Breast epithelium (tissue), 3 donors: ENCODE data around the gene TRIM31.

Source experiments
- POLR2A ChIP-seq: fragments of 450-650 bp; IDR thresholded peaks from one replicate; pipeline ENCODE4 v1.6.1; 2016; ENCODE audit warnings: antibody characterized with exemption, mild to moderate bottlenecking, moderate library complexity
- POLR2AphosphoS5 ChIP-seq, 3 donors: sonication (generic); formaldehyde crosslinking; IDR thresholded peaks; one replicate each; pipeline ENCODE4 v1.6.1; 2017; ENCODE audit warnings: antibody characterized with exemption in 3 of 3
- TF ChIP-seq, protein P1 (sequence below), 3 donors: fragments of 450-650 bp; IDR thresholded peaks; one replicate each; pipeline ENCODE4 v1.5.1; 2016 to 2017; ENCODE audit warnings: antibody characterized with exemption in 3 of 3, mild to moderate bottlenecking in 3 of 3, moderate library complexity in 3 of 3

DNA sequence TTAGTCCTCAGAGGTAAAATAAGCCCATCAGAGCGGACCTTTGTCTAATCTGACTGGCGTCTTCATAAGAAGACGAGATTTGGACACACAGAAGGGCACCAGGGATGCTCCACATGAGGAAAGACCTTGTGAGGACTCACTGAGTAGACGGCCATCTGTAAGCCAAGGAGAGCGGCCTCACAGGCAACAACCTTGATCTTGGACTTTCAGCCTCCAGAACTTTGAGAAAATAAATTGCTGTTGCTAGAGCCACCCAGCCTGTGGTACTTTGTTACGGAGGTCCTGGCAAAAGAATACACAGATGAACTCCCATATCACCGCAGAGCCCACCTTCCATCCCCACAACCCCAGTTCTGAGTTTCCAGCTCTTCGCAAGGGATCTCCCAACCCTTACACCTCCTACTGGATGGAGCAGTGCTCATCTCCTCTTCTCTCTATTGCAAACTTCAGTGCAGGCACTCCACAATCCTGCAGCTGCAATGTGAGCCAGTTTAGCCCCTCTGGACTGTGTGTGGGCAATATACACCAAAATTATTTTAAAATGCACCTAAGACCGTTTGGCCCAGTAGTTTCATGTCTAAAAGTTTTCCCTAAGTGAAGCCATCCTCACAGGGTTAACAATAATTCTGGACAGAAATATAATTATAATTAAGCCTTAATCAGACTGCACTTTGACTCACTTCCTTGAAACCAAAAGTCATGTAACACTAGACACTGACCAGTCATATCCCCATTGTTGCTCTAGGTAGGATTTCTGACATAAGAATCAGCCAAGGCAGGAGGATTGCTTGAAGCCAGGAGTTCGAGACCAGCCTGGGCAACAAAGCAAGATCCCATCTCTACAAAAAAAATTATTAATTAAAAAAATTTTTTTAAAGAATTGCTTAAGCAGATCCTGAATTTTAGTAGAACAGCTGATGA lies 8.8 kb upstream of the TRIM31 start:
- TF ChIP-seq, protein P1, sequence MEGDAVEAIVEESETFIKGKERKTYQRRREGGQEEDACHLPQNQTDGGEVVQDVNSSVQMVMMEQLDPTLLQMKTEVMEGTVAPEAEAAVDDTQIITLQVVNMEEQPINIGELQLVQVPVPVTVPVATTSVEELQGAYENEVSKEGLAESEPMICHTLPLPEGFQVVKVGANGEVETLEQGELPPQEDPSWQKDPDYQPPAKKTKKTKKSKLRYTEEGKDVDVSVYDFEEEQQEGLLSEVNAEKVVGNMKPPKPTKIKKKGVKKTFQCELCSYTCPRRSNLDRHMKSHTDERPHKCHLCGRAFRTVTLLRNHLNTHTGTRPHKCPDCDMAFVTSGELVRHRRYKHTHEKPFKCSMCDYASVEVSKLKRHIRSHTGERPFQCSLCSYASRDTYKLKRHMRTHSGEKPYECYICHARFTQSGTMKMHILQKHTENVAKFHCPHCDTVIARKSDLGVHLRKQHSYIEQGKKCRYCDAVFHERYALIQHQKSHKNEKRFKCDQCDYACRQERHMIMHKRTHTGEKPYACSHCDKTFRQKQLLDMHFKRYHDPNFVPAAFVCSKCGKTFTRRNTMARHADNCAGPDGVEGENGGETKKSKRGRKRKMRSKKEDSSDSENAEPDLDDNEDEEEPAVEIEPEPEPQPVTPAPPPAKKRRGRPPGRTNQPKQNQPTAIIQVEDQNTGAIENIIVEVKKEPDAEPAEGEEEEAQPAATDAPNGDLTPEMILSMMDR (IDR thresholded peaks at IDR 0.05): no peak
- TF ChIP-seq POLR2A: no peak
- TF ChIP-seq POLR2AphosphoS5 (IDR thresholded peaks at IDR 0.05): no peak
